GM21825 (cell line): Measurements from ENCODE around the gene SMYD5.
A peak's percentile ranks its signal among the peaks of the same experiment; 100 is the strongest.

Source experiments
- ATAC-seq: cut with Tn5 transposase; IDR thresholded peaks from one replicate; pipeline ENCODE4 v1.9.1; 2021; ENCODE audit warnings: mild to moderate bottlenecking, moderate library complexity; ENCODE audit not compliant: unreplicated experiment

SMYD5 gene

DNA sequence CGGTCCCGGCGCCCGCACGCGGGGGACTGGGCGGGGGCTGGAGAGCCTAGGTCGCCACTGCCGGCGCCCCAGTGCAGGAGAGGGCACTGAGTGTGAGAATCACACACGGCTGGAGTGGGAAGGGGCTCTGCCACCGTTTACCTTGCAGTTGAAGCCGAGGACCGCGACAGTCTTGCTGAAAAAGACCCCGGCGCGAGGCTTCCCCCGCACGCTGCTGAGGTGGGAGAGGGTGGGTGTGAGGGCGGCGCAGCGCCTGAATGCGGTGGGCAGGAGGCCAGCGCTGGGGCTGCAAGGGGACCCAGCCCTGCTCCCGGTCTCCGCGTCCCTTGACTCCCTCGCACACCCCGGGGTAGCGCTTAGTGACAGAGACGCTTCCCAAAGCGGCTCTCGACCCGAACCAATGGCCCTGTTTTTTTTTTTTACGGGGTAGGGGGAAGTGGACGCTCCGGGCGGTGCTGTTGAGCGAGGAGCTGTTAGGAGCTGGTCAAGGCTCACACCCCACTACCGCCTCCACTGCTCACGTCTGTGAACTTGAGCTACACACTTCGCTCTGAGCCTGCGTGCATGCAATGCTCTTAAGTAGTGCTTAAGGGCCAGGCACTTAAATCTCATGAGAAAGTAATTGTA is 10.9 kb upstream of the SMYD5 start:
- ATAC-seq = no peak

DNA sequence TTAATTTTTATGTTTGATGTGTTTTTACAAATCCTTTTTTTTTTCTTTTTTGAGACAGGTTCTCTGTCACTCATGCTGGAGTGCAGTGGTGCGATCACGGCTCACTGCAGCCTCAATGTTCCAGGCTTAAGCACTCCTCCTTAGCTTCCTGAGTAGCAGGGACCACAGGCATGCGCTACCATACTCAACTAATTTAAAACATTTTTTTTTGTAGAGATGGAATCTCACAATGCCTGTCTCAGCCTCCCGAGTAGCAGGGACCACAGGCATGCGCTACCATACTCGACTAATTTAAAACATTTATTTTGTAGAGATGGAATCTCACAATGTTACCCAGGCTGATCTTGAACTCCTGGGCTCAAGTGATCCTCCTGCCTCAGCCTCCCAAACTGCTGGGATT is 8.4 kb upstream of the SMYD5 start:
- no peak for ATAC-seq

DNA sequence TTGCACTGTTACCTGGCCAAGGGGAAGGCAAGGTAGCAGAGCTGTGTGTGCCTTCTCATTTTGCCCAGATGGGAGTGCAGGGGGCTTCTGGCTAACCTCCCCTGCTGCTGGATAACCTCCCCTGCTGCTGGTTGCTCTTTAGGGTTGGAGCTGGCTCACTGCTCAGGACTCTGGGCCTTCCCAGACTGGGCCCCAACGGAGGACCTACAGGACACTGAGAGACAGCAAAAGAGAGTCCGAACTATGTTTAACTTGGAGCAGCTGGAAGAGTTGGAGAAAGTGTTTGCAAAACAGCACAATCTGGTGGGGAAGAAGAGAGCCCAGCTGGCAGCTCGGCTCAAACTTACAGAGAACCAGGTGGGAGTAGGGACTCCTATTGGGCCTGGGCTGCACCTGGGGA is 5.8 kb upstream of the SMYD5 start:
- ATAC-seq = no peak

DNA sequence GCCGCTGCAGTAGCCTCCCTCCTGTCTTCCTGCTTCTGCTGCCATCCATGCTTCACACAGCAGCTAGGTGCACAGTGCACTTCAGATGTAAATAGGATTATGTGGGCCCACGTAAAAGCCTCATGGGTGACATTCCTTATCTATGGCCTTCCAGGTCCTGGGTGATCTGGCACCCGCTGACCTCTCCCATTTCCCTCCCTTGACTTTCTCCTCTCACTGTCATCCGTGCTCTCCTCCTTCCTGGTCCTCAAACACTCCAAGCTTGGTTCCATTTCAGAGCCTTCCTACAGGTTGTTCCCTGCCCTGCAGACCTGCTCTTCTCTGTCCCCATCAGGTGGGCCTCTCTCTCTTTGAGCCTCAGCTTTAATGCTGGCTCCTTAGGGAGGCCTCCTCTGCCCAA is 4.0 kb upstream of the SMYD5 start:
- no peak for ATAC-seq

DNA sequence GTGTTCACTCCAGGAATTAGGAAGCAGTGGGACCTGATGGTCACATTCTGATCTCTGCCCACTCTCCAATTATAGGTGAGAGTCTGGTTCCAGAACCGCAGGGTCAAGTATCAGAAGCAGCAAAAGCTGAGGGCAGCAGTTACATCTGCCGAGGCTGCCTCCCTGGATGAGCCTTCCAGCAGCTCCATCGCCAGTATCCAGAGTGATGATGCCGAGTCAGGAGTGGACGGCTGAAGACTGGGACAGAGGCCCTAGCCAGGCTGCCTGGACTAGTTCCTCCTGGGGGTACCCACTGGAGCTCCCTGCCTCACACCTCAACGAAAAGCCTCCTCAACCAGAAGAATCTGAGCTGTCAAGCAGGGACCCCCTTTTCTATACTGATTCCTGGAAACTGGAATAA is 3.3 kb upstream of the SMYD5 start:
- ATAC-seq = no peak

DNA sequence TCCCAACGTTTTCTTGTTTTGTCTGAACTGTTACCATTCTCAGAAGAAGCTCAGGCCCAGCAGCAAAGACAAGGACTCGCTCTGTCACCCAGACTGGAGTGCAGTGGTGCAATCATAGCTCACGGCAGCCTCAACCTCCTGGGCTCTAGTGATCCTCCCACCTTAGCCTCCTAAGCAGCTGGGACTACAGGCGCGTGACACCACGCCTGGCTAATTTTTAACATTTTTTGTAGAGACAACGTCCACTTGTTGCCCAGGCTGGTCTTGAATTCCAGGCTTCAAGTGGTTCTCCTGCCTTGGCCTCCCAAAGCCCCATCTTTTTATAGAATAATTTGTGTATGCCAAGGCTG is 2.0 kb upstream of the SMYD5 start:
- ATAC-seq = no peak

DNA sequence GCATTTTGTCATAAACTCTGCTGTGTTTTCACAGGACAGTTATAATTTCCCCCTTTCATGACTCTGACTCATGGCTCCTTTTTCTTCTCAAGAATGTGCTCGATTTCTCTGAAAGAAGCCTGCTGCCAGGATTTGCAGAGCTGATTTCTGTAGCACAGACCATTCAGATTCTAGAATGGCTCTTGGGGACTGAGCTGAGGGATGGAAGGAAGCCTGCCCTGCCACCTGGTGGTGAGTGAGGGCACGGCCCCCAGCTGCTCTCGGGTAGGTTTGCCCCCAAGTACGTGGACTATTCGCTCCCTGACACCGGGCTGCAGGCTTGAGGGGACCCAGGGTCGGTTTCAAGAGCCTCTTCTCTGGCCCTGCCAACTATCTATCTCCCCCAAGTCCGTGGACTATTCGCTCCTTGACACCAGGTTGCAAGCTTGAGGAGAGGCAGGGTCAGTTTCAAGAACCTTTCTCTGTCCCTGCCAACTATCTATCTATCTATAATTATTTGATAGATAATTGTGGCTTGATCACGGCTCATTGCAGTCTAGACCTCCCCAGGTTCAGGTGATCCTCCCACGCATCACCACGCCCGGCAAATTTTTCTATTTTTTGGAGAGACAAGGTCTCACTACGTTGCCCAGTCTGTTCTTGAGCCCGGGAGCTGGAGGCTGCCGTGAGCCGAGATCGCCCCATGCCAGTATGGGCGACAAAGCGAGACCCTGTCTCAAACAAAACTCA is 1.4 kb upstream of the SMYD5 start:
- peak; percentile 74 for ATAC-seq

DNA sequence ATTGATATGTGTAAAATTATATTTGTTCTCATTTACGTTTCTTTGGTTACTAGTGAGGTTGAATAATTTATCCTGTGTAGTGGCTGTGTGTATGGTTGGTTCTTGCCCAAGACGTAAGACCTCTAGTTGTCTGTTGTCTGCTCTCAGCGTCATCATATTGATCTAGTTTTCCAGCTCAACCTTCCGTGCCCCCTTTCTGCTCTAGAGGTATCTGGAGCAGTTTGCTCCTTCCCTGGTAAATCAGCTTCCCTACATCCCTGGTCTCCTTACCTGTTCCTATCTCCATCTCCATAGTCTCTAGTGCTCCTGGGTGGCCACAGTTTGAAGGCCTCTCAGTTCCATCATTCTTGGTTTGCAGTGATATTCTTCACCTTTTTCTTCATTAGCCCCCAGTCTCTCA is 1.2 kb downstream of the SMYD5 start:
- no peak for ATAC-seq

DNA sequence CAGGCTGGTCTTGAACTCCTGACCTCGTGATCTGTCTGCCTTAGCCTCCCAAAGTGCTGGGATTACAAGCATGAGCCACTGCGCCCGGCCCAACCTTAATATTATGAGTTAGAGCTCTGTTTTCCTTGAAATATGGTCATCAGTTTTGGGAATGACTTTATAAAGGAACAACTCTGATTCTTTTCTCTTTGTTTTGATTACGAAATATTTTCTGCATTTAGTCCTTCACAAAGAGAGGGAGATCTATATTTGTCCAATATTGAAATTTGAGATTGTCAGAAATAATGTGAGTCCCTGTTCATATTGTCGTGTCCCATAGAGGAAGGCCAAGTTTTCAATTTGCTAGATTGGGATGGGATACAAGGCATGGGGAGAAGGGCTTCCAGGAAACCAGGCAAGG is 3.1 kb downstream of the SMYD5 start:
- no peak for ATAC-seq

DNA sequence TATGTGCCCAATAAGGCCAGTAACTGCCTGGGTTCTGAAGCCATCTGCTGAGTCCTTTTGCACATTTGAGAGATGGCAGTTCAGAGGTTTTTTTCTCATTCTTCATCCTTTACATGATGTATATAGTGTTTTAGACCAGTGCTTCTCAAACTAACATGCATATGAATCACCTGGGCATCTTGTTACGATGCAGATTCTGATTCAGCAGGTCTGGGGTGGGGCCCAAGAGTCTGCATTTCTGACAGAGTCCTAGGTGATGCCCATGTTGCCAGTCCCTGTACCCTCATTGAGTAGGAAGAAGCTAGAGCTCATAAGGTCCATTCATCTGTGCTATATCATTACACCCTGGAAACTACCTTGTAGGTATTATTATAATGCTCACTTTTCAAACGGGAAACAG is 3.8 kb downstream of the SMYD5 start:
- ATAC-seq = no peak

DNA sequence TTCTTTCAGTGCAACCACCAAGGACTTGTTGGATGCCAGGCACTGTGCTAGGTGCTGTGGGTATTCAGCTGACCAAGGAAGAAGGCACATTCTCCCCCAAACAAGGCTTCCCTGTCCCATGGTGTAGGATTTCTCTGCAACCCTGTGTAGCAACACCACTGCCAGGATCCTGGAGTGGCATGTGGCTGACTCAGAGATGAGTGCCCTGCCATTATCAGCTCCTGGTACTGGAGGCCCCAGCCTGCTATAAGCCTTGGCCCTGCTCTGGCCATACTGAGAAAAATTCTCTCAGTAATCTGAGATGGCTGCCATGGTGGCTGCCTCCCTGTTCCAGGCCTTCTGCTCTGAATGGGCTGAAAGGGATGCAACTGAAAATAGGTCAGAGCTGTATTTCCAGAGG is 4.3 kb downstream of the SMYD5 start:
- no peak for ATAC-seq

DNA sequence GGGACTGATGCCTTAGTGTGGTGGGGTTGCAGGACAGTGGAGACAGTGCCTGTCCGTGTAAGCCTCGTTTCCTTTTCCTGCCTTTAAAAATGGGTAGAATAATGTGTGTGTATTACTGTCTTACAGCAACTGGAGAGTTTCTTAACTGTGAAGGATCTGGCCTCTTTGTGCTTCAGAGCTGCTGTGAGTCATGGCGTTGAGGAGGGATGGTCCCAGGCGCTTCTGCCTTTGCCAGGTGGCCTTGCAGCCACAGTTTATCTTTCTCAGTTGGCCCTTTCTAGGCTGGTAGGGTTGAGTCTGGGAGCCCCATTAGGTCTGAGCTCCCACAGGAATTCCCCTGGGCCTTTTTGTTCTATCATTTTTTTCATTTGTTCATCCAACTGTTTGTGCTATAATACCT is 9.8 kb downstream of the SMYD5 start:
- no peak for ATAC-seq

DNA sequence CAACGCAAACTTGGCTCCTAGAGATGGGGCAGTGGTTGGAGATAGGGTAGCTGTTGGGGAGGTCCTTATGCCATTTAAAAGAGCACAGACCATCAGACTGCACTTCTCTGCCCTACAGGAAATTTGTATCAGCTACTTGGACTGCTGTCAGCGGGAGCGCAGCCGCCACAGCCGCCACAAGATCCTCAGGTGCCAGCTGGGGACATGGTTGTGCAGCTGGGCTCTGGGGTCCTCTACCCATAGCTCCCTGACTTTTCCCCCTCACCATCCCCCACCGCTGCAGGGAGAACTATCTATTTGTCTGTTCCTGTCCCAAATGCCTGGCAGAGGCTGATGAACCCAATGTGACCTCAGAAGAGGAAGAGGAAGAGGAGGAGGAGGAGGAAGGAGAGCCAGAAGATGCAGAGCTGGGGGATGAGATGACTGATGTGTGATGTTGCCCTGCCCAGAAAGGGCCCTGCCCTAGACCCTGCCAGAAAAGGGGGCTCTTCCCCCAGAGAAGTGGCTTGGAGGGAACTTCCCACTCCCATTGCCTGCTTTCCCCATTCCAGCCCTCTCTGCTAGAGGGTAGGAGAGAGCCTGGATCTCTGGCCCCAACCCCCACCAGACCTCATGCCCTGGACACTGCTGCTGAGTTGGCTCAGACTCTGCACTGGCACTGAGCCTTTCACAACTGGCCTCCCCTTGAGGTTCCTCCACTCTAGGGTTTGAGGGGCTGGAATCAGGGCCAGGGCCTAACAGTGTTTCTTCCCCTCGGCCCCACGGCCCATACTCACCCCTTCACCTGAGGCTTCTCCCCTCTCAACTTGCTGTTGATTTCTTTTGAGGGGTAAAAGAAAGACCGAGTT is 11.7 kb downstream of the SMYD5 start:
- ATAC-seq = no peak

DNA sequence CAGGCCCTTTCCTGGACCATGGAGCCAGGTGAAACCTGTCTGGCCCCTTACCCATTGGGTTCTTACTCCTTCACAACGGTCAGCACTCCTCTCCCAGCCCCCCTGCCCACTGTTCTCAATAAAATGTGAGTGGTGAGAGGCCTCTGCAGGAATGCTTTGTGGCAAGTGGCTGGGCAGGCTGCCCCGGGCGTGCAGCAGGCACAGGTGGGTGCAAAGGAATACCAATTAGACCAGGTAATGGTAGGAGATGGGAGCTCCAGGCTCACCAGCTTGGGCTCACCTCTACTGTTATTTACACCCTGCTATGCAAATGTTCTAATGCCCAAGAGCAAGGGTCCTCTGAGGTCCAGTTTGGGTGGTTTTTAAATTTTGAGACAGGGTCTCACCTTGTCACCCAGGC is 13.0 kb downstream of the SMYD5 start:
- no peak for ATAC-seq

DNA sequence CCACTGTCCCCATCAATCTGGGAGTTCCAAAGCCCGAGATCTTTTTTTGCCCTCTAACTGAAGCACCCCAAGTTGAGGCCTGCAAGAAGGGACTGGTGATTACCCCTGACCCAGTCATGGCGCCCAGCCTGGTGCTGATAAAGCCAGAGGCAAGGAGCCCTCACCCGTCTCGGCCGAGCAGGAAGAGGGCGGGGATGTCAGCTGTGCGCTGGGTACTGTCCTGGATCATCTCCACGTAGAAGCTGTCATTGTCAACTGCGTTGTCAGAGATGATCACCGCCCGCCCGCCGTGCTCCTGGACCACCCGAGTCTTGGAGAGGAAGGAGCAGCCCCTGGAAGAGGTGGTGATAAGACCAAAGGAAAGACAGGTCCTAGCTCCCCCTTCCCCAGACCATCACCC is 14.6 kb downstream of the SMYD5 start:
- ATAC-seq = no peak

DNA sequence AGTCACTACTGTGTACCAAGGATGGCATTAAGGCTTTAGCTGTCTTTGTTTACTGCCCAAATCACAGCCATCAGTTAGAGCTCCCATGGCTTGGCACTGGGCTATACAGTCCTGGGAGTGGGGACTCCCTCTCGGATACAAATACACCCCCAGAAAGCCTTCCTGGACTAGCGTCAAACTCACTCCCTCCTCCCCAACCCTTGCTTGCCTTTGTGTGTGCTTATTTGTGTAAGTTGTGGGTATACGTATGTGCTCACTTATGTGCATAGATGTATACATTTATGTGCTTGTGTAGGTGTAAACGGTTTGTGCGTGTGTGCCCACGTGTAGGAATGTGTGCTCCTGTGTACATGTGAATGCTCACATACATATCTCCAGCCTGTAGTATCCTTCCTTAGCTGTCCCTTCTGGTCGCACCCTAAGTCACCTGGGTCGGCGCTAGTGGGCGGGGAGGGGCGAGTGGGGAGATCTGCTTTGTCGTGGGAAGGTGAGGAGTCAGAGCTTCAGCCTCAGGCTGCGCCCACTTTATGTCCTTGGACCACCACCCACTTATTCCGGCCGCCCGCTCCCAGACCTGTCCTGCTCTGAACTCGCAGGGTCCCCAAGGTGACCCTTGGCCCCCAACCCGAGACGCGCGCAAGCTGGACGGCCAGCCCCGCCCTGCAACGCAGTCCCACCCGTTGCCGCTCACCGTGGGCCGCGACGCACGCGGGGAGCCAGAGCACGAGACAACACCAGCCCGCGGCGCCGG is 18.5 kb downstream of the SMYD5 start:
- ATAC-seq = peak; percentile 6

DNA sequence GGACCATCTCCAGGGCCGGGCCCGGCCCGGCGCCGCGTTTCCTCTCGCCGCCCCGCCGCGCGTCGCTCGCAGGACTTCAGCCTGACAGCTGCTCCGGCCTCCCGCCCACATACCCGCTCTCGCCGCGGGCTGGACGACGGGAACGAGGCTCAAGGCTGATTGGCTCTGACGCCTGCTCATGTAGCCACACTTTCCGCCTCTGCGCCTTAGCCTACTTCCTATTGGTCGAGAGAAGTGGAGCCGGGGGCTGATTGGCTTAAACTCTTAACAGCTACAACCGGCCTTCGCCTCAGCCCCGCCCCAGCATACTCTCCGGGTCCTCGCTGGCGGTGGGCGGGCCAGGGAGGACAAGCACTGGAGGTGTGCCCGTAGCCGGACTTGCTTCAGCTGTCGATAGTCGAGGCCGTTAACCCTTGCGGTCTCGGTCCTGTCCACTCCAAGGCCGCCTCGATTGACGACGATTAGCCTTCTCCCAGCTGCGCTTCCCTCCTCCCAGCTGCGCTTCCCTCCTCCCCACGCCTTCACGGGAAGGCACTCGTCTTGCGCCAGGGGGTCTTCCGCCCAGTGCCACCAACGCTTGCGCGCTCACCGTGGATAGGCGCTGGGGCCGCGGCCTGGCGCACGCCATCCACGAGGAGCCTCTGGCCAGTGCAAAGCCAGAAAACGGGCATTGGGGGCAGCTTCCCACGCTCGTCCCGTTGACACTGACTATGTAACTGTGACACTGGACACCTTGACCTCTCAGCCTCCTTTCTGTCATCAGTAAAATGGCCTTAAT is 19.3 kb downstream of the SMYD5 start, which contains the start of gene PRADC1:
Gene PRADC1, minus strand, starts transcription at position 86 of the 778 bp plus-strand sequence. Its CDS starts 79 bp downstream, at position 7.
- peak; percentile 87 for ATAC-seq

DNA sequence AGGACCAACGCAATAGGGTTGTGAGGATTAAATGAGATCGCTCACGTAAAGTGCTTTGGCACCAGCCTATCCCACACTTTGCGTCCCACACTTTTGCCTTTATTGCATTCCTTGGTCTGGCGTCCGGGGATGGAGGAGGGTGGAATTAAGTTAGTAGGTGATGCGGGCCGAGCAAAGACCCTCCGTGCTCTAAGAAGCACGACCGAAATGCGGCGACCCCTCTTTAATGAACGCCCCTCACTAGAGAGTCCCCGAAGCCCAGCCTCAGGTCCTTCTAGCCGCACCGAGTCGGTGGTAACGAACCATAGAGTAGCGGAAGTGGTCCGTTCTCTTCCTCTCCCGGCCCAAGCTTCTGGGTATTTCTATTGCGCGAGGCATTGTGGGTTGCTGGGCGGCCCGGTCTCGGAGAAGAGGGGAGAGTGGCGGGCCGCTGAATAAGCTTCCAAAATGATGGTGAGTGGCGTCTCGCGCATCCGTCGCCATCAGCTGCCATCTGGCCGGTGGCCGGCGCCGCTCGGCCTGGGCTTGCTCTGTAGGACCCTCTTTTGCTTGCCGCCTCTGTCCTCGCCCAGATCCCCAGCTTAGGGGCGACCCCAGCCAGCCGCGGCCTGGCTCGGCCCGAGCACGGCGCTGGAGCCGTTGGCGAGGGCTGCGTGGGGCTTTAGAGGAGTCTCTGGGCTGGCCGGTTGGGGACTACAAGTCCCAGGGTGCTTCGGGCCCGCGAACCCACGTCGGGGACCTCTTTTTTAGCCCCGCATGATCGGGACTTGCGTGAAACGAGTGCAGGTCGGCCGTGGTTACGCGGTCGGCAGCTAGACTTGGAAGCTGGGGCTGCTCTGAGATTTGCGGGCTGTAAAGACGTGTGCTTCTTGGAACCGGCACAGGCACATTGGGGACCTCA is 20.1 kb downstream of the SMYD5 start, which contains the start of gene CCT7:
Gene CCT7, plus strand, starts transcription at position 377 of the 901 bp plus-strand sequence. Its CDS starts 71 bp downstream, at position 448.
- peak; percentile 60 for ATAC-seq

DNA sequence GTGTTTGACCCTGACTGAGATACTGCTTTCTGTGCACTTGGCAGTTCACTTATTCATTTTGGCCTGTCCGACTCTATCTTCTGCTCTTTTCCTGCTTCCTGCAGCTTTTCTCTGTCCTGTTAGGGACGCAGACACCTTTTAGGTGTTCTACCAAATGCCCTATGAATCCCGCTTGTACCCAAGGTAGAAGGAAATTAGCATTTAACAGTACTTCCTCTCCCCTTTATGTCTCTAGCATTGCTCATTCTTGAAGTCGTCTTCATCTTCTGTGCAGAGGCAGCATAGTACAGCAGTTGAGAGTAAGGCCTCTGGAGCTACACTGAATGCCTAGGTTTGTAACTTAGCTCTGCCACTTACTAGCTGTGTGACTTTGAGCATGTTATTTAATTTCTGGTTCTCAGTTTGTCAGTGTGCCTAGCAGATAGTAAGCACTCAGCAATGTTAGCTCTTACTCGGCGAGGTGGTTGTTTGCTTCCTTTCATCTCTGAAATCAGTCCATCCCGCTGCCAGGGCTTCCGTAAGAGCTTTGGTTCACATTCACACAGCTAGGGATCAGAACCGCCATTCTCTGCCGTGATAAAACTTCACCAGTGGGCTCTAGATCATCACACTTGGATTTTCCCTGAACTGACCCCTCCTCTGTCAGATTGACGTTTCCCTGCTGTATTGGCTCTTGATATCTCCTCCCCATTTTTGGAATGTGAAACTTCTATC is 21.4 kb downstream of the SMYD5 start:
- no peak for ATAC-seq
